ENCODE measurements around the gene ITIH4. TPM values are rescaled to one million over a fixed set of nuclear protein-coding genes. Genes with fewer than 3 reads are reported as not detected.

Gene ITIH4
- total and polyA plus RNA-seq, 2 of the 13 experiments (the other 11 are each of a cell fraction or from before 2014, with no cell fraction given), result 2.7 to 5.3 TPM

DNA sequence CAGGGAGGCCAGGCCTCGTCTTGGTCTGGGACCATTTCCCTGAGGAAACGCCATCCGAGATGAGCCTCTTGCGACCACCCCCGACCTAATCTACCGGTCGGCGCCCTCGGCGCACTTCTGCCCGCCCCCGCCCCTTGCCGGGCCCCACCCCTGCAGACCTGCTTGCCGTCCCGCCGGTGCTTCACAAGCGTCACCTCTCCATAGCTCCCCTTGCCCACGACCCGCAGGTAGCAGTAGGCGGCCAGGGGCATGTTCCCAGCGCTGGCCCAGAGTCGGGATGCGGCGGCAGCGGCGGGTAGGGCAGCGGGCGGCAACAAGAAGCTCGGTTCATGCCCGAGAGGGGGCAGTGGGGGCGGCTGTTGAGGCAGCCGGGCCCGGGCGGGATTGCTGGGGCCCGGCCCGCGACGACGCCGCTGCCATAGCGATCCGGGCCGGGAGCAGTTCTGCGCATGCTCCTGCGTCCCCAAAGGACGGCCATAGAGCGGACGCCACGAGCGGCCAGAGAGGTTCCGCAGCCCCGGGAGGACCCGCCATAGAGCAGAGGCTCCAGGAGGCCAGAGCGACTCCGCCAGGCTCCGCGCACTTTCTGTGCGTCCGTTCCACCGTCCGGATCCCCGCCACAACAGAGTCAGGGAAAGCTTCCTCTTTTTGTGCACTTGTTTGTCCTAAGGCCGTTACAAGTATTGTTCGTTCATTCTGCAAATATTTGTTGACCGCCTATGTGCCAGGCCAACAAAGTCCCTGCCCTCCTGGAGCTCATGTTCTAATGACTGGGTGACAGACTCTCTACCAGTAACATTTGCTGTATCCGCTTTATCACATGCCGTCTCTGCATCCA lies 59.8 kb downstream of the ITIH4 start, which contains the start of gene NEK4 (continued):
- TF ChIP-seq ZNF503 (CRISPR knock-in tag; IDR thresholded peaks at IDR 0.05) (peak; percentile 39; the same call in 1 of the 2 replicates), ZBTB43 (CRISPR knock-in tag; conservative IDR thresholded peaks at IDR 0.05) (peak; percentile 72; the same call in 1 of the 2 replicates), ZNF800 (CRISPR knock-in tag; IDR thresholded peaks at IDR 0.05) (peak; percentile 71; the same call in 1 of the 2 replicates), KMT2A (CRISPR knock-in tag; IDR thresholded peaks at IDR 0.05) (peak; percentile 83), ZHX2 (IDR thresholded peaks at IDR 0.05; ENCODE audit: low read depth) (0 out of 2 replicates have a peak, but pooled peaks have one; percentile 6), ZHX2 (CRISPR knock-in tag; IDR thresholded peaks at IDR 0.05; ENCODE audit: borderline replicate concordance) (0 out of 2 replicates have a peak, but pooled peaks have one; percentile 29), ISL2 (CRISPR knock-in tag; IDR thresholded peaks at IDR 0.05) (peak; percentile 58; the same call in 1 of the 2 replicates)
- TF ChIP-seq, protein P1, sequence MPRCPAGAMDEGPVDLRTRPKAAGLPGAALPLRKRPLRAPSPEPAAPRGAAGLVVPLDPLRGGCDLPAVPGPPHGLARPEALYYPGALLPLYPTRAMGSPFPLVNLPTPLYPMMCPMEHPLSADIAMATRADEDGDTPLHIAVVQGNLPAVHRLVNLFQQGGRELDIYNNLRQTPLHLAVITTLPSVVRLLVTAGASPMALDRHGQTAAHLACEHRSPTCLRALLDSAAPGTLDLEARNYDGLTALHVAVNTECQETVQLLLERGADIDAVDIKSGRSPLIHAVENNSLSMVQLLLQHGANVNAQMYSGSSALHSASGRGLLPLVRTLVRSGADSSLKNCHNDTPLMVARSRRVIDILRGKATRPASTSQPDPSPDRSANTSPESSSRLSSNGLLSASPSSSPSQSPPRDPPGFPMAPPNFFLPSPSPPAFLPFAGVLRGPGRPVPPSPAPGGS (CRISPR knock-in tag; IDR thresholded peaks at IDR 0.05), result peak; percentile 59; the same call in 1 of the 2 replicates
- TF ChIP-seq, protein P2, sequence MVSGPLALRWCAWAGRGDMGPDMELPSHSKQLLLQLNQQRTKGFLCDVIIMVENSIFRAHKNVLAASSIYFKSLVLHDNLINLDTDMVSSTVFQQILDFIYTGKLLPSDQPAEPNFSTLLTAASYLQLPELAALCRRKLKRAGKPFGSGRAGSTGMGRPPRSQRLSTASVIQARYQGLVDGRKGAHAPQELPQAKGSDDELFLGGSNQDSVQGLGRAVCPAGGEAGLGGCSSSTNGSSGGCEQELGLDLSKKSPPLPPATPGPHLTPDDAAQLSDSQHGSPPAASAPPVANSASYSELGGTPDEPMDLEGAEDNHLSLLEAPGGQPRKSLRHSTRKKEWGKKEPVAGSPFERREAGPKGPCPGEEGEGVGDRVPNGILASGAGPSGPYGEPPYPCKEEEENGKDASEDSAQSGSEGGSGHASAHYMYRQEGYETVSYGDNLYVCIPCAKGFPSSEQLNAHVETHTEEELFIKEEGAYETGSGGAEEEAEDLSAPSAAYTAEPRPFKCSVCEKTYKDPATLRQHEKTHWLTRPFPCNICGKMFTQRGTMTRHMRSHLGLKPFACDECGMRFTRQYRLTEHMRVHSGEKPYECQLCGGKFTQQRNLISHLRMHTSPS (CRISPR knock-in tag; IDR thresholded peaks at IDR 0.05; ENCODE audit: low read depth), result peak; percentile 60; the same call in 1 of the 2 replicates
- TF ChIP-seq, protein P3, sequence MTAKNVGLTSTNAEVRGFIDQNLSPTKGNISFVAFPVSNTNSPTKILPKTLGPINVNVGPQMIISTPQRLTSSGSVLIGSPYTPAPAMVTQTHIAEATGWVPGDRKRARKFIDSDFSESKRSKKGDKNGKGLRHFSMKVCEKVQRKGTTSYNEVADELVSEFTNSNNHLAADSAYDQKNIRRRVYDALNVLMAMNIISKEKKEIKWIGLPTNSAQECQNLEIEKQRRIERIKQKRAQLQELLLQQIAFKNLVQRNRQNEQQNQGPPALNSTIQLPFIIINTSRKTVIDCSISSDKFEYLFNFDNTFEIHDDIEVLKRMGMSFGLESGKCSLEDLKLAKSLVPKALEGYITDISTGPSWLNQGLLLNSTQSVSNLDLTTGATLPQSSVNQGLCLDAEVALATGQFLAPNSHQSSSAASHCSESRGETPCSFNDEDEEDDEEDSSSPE (CRISPR knock-in tag; IDR thresholded peaks at IDR 0.05), result peak; percentile 89; the same call in 1 of the 2 replicates

Data from HepG2 (cell line).